GM21528 (cell line): ENCODE results near the gene MYMK.

Source experiments
- ATAC-seq: cut with Tn5 transposase; IDR thresholded peaks from one replicate; pipeline ENCODE4 v1.9.1; 2021; ENCODE audit warnings: mild to moderate bottlenecking, moderate library complexity; ENCODE audit not compliant: unreplicated experiment, low FRiP score

The MYMK gene

DNA sequence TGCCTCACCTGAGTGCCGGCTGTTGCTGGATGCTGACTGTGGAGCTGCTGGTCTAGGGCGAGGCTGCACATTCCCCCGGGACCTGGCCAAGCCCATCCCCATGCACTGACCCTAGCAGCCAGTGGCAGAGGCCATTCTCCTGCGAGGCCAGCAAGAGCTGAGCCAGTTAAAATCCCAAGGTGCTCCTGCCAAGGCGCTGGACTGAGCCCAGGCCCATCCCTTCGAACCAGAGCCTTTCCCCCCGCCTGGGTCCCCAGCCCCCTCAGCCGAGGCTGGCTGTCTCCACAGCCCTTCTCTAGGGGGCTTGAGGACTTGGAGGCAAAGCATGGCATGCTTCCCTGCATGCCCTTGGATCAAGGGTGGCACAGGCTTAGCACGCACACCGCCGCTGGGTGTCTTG, 11.3 kb upstream of the MYMK start:
- ATAC-seq, result no peak

DNA sequence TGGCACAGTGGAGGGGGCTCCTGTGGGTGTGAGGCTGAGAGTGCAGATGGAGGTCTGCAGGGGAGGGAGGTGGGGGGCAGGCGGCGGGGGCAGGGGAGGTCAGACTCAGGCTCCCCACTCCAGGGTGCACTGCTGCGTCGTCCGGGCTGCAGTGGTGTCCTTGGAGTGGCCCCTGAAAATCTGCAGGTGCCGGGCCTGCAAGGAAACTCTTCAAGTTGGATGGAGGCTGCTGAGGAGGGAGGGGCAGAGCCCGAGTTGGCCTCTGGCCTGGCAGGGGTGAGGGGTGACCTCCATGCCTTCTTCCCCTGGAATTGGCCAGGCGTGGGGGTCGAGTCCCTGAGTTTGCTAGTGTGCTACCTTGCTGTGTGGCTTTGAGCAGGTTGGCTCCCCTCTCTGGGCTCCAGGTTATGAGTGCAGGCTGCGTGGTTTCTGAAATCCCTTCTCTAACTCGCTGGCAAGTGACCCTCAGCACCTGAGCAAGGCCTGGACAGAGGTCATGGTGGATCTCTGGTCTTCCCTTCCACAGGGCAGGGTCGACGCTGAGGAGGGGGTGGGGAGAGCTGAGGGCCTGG, 10.6 kb upstream of the MYMK start:
- no peak for ATAC-seq

DNA sequence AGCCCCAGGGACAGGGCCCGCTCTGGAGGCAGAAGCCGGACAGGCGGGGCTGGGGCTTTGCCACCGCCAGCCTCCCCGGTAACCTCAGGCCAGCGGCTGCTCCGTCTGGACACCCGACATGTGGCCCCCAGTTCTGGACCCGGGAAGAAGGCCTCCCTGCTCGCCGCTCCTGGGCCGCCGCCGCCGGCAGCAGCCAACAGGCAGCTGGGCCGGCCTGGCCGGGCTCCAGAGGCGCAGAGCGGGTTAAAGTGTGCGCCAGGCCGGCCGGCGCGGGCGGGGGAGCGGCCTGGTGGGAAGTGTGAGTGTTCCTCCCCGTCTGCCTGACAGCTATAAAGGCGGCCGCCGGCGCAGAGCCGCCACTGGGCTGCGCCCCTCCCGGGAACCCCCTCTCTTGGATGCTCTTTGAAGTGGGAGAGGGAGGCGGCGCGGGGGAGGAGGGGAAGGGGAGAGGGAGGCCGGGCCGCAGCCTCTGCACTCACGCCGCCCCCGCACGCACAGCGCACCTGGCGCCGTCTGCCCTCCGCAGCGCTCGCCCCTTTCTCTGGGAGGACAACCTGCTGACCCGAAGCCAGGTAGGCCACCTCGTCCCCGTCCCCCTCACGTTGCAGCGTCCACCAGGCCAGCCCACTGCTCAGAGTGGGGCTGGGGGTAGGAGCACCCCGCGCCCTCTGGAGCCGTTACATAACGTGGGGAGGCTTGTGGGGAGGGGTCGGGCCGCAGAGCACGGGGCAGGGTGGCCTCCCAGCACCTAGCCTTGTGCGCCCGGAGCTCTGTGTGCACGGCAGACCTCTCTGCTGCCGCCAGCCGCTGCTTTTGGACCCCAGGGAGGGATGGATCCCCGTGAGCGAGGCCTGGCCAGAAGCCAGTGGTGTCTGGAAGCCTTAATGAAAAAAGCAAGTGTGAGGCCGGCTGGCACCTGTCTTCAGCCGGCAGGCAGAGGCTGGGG, 9.9 kb upstream of the MYMK start, which contains the start of gene ADAMTSL2:
Gene ADAMTSL2 (plus strand): TSS at position 359 of the 946 bp plus-strand sequence. CDS start 2,009 bp downstream, outside the sequence.
- ATAC-seq, result no peak

- ATAC-seq, result no peak
These were observed 9.1 kb upstream of the MYMK start for GRCh38 chr9:133533857-133534256.

DNA sequence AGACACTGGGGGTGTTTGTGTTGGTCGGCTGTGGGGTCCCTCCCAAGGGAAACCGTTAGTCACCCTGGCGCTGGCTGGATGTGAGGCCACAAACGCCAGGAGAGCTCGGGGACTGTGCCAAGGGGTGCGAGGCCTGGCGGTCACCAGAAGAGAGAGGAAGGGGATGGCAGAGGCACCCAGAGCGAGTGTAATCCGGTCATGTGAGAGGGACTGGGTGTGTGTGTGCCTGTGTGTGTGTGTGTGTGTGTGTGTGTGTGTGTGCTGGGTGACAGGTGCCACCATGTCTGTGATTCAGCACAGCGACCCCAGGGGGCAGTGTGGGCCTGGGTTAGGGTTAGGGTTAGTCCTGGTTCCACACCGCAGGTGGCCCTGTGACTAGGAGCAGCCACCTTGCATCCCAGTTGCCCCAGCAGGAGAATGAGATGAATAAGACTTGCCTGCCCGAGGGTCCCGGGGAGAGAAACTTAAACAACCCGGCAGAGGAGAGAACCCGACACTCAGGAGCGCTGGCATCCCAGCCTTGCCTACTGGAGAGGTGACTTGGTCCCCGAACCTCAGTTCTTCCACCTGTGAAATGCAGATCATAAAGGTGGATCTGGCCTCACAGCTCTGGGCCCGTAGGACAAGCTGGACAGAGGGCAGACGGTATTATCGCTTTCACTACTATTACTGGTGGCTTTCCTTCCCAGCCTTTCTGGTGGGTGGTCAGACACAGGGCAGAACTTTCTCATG, 8.3 kb upstream of the MYMK start:
- no peak for ATAC-seq

DNA sequence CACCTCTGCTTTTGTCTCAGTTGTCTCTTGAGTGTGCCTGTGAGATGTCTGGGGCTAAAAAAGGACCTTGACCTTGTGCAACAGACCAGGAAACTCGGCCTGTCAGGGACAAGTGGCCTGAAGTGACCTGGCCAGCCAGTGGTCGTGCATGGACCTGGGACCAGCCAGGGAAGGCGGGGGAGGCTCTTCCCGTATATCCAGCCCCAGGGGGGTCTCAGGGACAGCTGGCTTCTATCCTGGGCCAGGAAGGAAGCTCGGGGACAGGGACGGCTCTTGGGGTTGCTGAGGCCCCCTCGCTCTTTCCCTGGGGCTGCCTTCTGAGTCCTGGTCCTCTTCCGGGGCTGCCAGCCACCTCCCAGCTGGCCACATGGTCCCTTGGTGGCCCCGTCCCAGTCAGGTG, 6.5 kb upstream of the MYMK start:
- ATAC-seq, result no peak

- no peak for ATAC-seq
These were observed 5.1 kb upstream of the MYMK start for GRCh38 chr9:133529874-133530273.

- no peak for ATAC-seq
These were observed 4.7 kb upstream of the MYMK start for GRCh38 chr9:133529457-133529856.

GRCh38 chr9:133528876-133529241, 4.1 kb upstream of the MYMK start:
- ATAC-seq, result no peak

DNA sequence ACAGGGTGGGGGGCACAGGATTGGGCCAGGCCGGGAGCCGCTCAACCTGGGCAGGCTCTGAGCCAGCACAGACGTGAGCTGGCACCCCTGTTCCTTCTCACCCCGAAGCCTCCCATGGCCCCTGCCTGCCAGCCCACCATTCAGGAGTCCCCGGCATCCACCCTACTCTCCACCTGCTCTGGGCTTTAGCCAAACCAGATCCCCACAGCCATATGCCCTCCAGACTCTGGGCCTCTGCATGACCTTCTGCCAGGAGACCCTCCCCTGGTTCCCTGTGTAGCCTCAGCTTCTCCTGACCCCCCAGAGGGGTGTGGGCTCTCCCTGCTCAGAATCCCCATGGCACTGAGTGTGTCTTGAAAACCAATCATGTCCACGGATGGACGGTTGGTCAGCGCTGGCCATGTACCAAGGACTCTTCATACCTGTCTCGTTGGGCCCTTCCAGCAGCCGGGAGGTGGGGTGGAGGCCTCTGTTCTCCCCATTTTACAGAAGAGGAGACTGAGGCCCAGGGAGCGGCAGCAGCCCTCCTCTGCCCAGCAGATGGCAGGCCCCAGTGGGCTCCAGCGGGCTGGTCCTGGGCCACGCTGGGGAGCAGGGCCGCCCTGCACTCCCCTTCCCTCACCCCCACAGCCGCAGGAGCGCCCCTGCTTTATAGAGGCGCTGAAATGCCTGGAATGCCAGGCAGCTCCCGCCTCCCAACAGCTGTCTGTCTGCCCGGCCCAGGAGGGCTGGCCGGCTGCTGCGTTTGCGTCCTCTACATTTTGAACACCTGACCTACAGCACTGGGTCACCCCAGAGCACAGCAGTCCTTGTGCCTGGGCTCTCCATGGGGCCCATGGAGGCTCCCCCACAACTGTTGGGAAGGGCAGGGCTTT, 3.5 kb upstream of the MYMK start:
- no peak for ATAC-seq

GRCh38 chr9:133527444-133527920, 2.7 kb upstream of the MYMK start:
- no peak for ATAC-seq

GRCh38 chr9:133526721-133527321, 2.1 kb upstream of the MYMK start:
- ATAC-seq, result no peak

DNA sequence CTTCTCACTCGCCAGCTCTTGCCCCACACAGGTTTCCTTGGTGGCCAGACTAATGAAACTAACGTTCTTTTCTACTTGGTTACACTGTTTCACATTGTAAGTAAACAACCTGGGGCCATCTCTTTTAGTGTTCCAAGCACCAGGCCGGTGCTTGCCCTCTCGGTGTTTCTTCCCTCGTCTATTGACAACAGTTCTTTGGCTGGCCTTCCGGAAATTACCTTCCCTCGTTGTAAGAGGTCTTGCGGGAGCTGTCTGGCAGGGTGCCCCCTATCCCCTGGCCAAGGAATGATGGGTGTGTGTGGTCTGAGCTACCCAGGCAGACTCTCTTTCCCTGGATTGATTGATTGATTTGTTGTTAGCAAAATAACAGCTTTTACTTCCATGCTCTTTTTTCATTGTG, 918 bp upstream of the MYMK start:
- ATAC-seq, result no peak

DNA sequence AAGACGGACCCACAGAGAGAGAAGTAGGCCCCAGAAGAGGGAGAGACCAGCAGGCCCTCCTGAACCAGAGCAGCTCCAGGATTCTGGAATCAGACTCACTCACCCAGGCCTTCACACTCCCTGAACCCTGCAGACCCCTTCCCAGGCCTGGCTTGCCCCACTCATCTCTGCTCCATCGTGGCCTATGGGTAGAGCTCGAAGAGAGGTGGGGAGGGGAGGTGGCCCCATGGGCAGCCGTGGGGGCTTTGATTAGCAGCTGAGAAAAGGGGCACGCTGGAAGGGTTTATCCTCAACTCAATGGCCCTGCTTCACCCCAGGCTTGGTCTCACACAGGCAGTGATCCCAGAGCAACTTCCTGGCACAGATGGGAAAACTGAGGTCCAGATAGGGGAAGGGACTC, 613 bp downstream of the MYMK start:
- ATAC-seq, result no peak

- ATAC-seq, result no peak
These were observed 1.7 kb downstream of the MYMK start for GRCh38 chr9:133523106-133523505.

DNA sequence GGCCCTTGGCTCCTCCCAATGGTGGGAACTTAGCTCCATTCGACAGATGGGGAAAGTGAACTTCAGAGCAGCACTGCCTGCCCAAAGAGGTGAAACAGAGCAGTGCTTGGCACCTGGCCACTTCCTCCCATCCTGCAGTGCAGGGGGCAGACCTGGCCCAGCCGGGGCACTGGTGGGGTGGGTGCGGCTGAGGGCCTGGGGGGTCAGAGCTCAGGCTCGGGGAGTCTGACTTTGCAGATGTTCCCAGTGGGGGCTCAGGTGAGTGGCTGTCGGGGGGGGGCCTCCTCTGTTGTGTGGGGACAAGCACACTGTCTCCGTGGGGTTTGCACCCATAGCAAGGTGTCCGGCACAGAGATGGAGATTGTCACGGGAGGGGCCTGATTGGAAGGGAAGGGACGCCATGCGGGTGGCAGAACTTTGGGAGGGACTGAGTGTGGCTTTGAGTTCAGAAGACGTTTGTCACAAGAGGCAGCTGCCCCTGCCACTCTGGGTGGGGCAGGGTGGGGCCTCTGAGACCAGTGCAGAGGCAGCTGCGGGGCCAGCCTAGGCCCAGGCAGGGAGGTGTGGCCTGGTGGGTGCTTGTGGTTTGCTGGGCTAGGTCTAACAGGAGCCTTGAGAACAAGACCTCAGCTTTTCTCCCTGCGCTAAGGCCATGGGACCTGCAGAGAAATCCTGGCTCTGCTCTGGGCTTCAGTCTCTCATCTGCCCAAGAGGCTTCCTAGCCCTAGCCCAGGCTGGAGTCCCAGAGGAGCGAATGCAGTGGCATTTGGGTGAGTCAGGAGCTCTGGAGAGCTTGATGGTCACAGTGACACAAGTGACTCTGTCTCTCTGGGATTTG, 2.5 kb downstream of the MYMK start:
- no peak for ATAC-seq

GRCh38 chr9:133521122-133522072, 3.4 kb downstream of the MYMK start:
- ATAC-seq, result no peak
